ENCODE data around the gene SERPINE2.

SERPINE2 gene

GRCh38 chr2:224017957-224018356, 21.1 kb downstream of the SERPINE2 start:
- in situ Hi-C loops (cut with HindIII; ENCODE audit: low sequenced_read_pairs), result no loop called here

- in situ Hi-C loops (cut with HindIII; ENCODE audit: low sequenced_read_pairs), result no loop called here
These were observed 22.1 kb downstream of the SERPINE2 start for GRCh38 chr2:224016963-224017362.

GRCh38 chr2:224014336-224014735, 24.8 kb downstream of the SERPINE2 start:
- in situ Hi-C loops (cut with HindIII; ENCODE audit: low sequenced_read_pairs), result no loop called here

- in situ Hi-C loops (cut with HindIII; ENCODE audit: low sequenced_read_pairs), result no loop called here
These were observed 27.2 kb downstream of the SERPINE2 start for GRCh38 chr2:224011837-224012236.

GRCh38 chr2:224009605-224010315, 29.3 kb downstream of the SERPINE2 start:
- in situ Hi-C loops (cut with HindIII; ENCODE audit: low sequenced_read_pairs), result no loop called here

GRCh38 chr2:224008702-224009261, 30.3 kb downstream of the SERPINE2 start:
- in situ Hi-C loops (cut with HindIII; ENCODE audit: low sequenced_read_pairs), result no loop called here

- in situ Hi-C loops (cut with HindIII; ENCODE audit: low sequenced_read_pairs), result loop anchor here (5.0 kb wide), 1 partner anchor 273 kb away; no protein-coding TSS in a partner anchor
These were observed 34.9 kb downstream of the SERPINE2 start for GRCh38 chr2:224004105-224004695.

GRCh38 chr2:224000662-224001061, 38.4 kb downstream of the SERPINE2 start:
- in situ Hi-C loops (cut with HindIII; ENCODE audit: low sequenced_read_pairs), result loop anchor here (5.0 kb wide), 1 partner anchor 277 kb away; no protein-coding TSS in a partner anchor

GRCh38 chr2:223999862-224000261, 39.2 kb downstream of the SERPINE2 start:
- in situ Hi-C loops (cut with HindIII; ENCODE audit: low sequenced_read_pairs), result loop anchor here (5.0 kb wide), 1 partner anchor 277 kb away; no protein-coding TSS in a partner anchor

GRCh38 chr2:223998948-223999347, 40.1 kb downstream of the SERPINE2 start:
- in situ Hi-C loops (cut with HindIII; ENCODE audit: low sequenced_read_pairs), result no loop called here

- in situ Hi-C loops (cut with HindIII; ENCODE audit: low sequenced_read_pairs), result no loop called here
These were observed 41.1 kb downstream of the SERPINE2 start for GRCh38 chr2:223997938-223998337.

- in situ Hi-C loops (cut with HindIII; ENCODE audit: low sequenced_read_pairs), result no loop called here
These were observed 42.7 kb downstream of the SERPINE2 start for GRCh38 chr2:223996391-223996790.

- in situ Hi-C loops (cut with HindIII; ENCODE audit: low sequenced_read_pairs), result no loop called here
These were observed 43.5 kb downstream of the SERPINE2 start for GRCh38 chr2:223995569-223995968.

- in situ Hi-C loops (cut with HindIII; ENCODE audit: low sequenced_read_pairs), result no loop called here
These were observed 44.4 kb downstream of the SERPINE2 start for GRCh38 chr2:223994562-223995162.

GRCh38 chr2:223993634-223994232, 45.4 kb downstream of the SERPINE2 start:
- in situ Hi-C loops (cut with HindIII; ENCODE audit: low sequenced_read_pairs), result no loop called here

- in situ Hi-C loops (cut with HindIII; ENCODE audit: low sequenced_read_pairs), result no loop called here
These were observed 47.5 kb downstream of the SERPINE2 start for GRCh38 chr2:223991611-223992010.

- in situ Hi-C loops (cut with HindIII; ENCODE audit: low sequenced_read_pairs), result no loop called here
These were observed 49.2 kb downstream of the SERPINE2 start for GRCh38 chr2:223989856-223990232.

- in situ Hi-C loops (cut with HindIII; ENCODE audit: low sequenced_read_pairs), result no loop called here
These were observed 49.8 kb downstream of the SERPINE2 start for GRCh38 chr2:223989206-223989855.

GRCh38 chr2:223981241-223981640, 57.8 kb downstream of the SERPINE2 start:
- in situ Hi-C loops (cut with HindIII; ENCODE audit: low sequenced_read_pairs), result no loop called here

- in situ Hi-C loops (cut with HindIII; ENCODE audit: low sequenced_read_pairs), result no loop called here
These were observed 58.3 kb downstream of the SERPINE2 start for GRCh38 chr2:223980803-223981202.

- in situ Hi-C loops (cut with HindIII; ENCODE audit: low sequenced_read_pairs), result no loop called here
These were observed 58.7 kb downstream of the SERPINE2 start for GRCh38 chr2:223980397-223980735.
